A549 (cell line): Measurements from ENCODE around the gene TRAPPC3. TPM values are rescaled to one million over a fixed set of nuclear protein-coding genes. Genes with fewer than 3 reads are reported as not detected.

Experiments
- ATAC-seq, 2 experiments: fragments of 200-7000 bp in 1 of 2; fragments of >200 bp in 1 of 2; cut with Nextera tagmentation in 1 of 2; cut with Tn5 transposase in 1 of 2; 3 replicates each; pipeline versions ENCODE4 v1.8.0 to v1.9.1; 2018 to 2020; ENCODE audit warnings: mild to moderate bottlenecking in 1 of 2, moderate library complexity in 1 of 2
- CTCF ChIA-PET: fragments of 300-600 bp; sonication (Branson Sonifier 250); formaldehyde crosslinking; extraction: SDS; loops from one replicate; lab custom pipeline; 2021; ENCODE audit warnings: antibody characterized with exemption, inconsistent platforms; lab: Yijun Ruan, JAX
- POLR2A ChIA-PET: fragments of 350-600 bp; formaldehyde crosslinking; extraction: SDS; loops from one replicate; lab custom pipeline; 2021; ENCODE audit warnings: antibody characterized with exemption, inconsistent platforms; lab: Yijun Ruan, JAX
- DNase-seq, 2 experiments: peaks; one replicate each; pipeline versions ENCODE4 v3.0.0 to v3.0.0-alpha.2; 2011 to 2016; ENCODE audit warnings: low read depth in 1 of 2, low spot score in 1 of 2
- FAIRE-seq: peaks from 2 replicates; lab custom pipeline; 2011; peaks lifted over from hg19 to GRCh38; lab: Jason Lieb, UNC
- H3K27ac ChIP-seq, 2 experiments: fragments of >200 bp; sonication (Bioruptor Twin); formaldehyde crosslinking; 3 replicates each; pipeline ENCODE4 v1.5.1; 2016 to 2017
- H3K4me1 ChIP-seq: fragments of >200 bp; sonication (Bioruptor Twin); formaldehyde crosslinking; 3 replicates; pipeline ENCODE4 v1.6.1; 2016
- H3K4me2 ChIP-seq: fragments of >200 bp; sonication (Bioruptor Twin); formaldehyde crosslinking; 3 replicates; pipeline ENCODE4 v1.6.1; 2016
- H3K4me3 ChIP-seq: fragments of >200 bp; sonication (Bioruptor Twin); formaldehyde crosslinking; 3 replicates; pipeline ENCODE4 v1.5.1; 2016
- H3K9me3 ChIP-seq: fragments of >200 bp; sonication (Bioruptor Twin); formaldehyde crosslinking; 3 replicates; pipeline ENCODE4 v1.6.1; 2016
- CEBPB ChIP-seq, 2 experiments: fragments of >200 bp in 1 of 2; sonication (Bioruptor Twin) in 1 of 2; formaldehyde crosslinking in 1 of 2; IDR thresholded peaks; 2 replicates each; pipeline ENCODE4 v1.6.1; 2012 to 2016
- CHD2 ChIP-seq: fragments of 150-350 bp; IDR thresholded peaks from 2 replicates; pipeline ENCODE4 v1.6.1; 2014; ENCODE audit warnings: low read length; ENCODE audit not compliant: partially characterized antibody
- ESRRA ChIP-seq: fragments of 150-350 bp; IDR thresholded peaks from 2 replicates; pipeline ENCODE4 v1.6.1; 2014; ENCODE audit warnings: mild to moderate bottlenecking, low read length, borderline replicate concordance
- FOSB ChIP-seq: fragments of 250-450 bp; sonication (Bioruptor Pico); IDR thresholded peaks from 2 replicates; pipeline ENCODE4 v1.5.0; 2020; ENCODE audit warnings: mild to moderate bottlenecking, moderate library complexity
- FOXS1 ChIP-seq: fragments of 250-450 bp; sonication (Bioruptor Pico); IDR thresholded peaks from 2 replicates; pipeline ENCODE4 v1.5.0; 2020; ENCODE audit warnings: mild to moderate bottlenecking, moderate library complexity
- HOXA7 ChIP-seq: fragments of 250-450 bp; sonication (Bioruptor Pico); IDR thresholded peaks from 2 replicates; pipeline ENCODE4 v1.5.0; 2020; ENCODE audit warnings: mild to moderate bottlenecking, moderate library complexity
- HOXB5 ChIP-seq: fragments of 250-450 bp; sonication (Bioruptor Pico); IDR thresholded peaks from 2 replicates; pipeline ENCODE4 v1.5.0; 2020; ENCODE audit warnings: mild to moderate bottlenecking, moderate library complexity
- JUN ChIP-seq, 2 experiments: fragments of >200 bp; sonication (Bioruptor Twin); formaldehyde crosslinking; IDR thresholded peaks; 2 replicates in 1 of 2; 3 replicates in 1 of 2; pipeline ENCODE4 v1.6.1; 2016 to 2017
- PHF8 ChIP-seq: fragments of 200-600 bp; sonication (generic); IDR thresholded peaks from 2 replicates; pipeline ENCODE4 v1.6.1; 2016; ENCODE audit warnings: low read depth, mild to moderate bottlenecking, antibody characterized with exemption, moderate library complexity, borderline replicate concordance
- POLR2A ChIP-seq: IDR thresholded peaks from 2 replicates; pipeline ENCODE4 v1.6.1; 2012; ENCODE audit warnings: mild to moderate bottlenecking, low read length
- POLR2AphosphoS2 ChIP-seq: conservative IDR thresholded peaks from 2 replicates; pipeline ENCODE4 v1.6.1; 2012; ENCODE audit warnings: low read length, improper control_type of control experiment, inconsistent platforms
- RNF2 ChIP-seq: fragments of 200-600 bp; sonication (generic); IDR thresholded peaks from 2 replicates; pipeline ENCODE4 v1.6.1; 2016; ENCODE audit warnings: low read depth, mild to moderate bottlenecking, antibody characterized with exemption, moderate library complexity, borderline replicate concordance
- SREBF2 ChIP-seq: fragments of 450-650 bp; IDR thresholded peaks from 2 replicates; pipeline ENCODE4 v1.6.1; 2014; ENCODE audit warnings: mild to moderate bottlenecking, moderate library complexity
- TFCP2L1 ChIP-seq: fragments of 250-450 bp; sonication (Bioruptor Pico); IDR thresholded peaks from 2 replicates; pipeline ENCODE4 v1.5.0; 2021; ENCODE audit warnings: mild to moderate bottlenecking
- ZC3H11A ChIP-seq: fragments of 450-650 bp; IDR thresholded peaks from 2 replicates; pipeline ENCODE4 v1.6.1; 2014; ENCODE audit warnings: antibody characterized with exemption, mild to moderate bottlenecking
- ZSCAN20 ChIP-seq: fragments of 250-450 bp; sonication (Bioruptor Pico); IDR thresholded peaks from 2 replicates; pipeline ENCODE4 v1.8.0; 2022; ENCODE audit warnings: mild to moderate bottlenecking, moderate library complexity
- WGBS: methylation state at CpG from one replicate; pipeline ENCODE4 v1.1.6; 2017; ENCODE audit errors: missing lambda C conversion rate; 5-methylcytosine and 5-hydroxymethylcytosine counted together
- polyA plus RNA-seq, 4 experiments: library from polyadenylated mRNA; depleted of rRNA in 3 of 4; stranded (reverse); fragments of >200 nt; fragmentation: RNase III in 1 of 4; extraction: RNeasy Plus Mini Kit Qiagen cat#74134 plus additional on column Dnase treatment in 1 of 4; gene quantifications; 2 replicates in 3 of 4; 3 replicates in 1 of 4; pipeline ENCODE4 v1.2.3, GENCODE V29; 2011 to 2017
- TF ChIP-seq, protein P1 (sequence below): IDR thresholded peaks from 2 replicates; pipeline ENCODE4 v1.6.1; 2012
- TF ChIP-seq, protein P2 (sequence below): fragments of 250-450 bp; sonication (Bioruptor Pico); IDR thresholded peaks from 2 replicates; pipeline ENCODE4 v1.5.0; 2021; ENCODE audit warnings: mild to moderate bottlenecking, moderate library complexity, borderline replicate concordance

Gene TRAPPC3
- polyA plus RNA-seq, 2 of the 4 experiments (the other 2 are of a cell fraction): 62.2 to 103 TPM

DNA sequence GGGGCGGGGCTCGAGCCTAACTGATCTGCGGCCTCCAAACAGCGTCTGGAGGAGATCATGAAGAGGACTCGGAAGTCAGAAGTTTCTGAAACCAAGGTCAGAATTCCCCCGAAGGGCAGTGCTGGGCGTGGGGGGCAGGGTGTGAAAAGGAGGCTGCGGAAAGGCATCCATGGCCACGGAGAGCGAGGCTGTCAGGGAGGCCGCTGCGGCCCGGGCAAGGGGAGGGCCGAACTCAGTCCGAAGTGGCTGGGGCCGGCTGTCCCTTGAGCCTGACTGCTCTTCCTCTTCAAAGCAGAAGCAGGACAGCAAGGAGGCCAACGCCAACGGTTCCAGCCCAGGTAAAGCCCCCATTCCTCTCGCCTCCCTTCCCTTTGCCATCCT lies 29.9 kb upstream of the TRAPPC3 start:
- ATAC-seq (no peak), DNase-seq (no peak), FAIRE-seq (no peak)
- Histone ChIP-seq H3K4me2 (no peak overlapping the region), H3K4me1 (no peaks in the 10 kb centered on the region), H3K9me3 (no peaks in the 10 kb centered on the region), H3K4me3 (no peak overlapping the region), H3K27ac (no peak overlapping the region)
- 94% methylated on average over 19 of the region's 19 CpGs for WGBS
- ChIA-PET CTCF (interaction anchor here (2.5 to 2.8 kb wide), 2 partner anchors 9 to 30 kb away, joined by 9 to 13 read pairs; partner anchors contain the start of gene TRAPPC3), POLR2A (no interaction called here)
- TF ChIP-seq ZC3H11A (no peak), FOXS1 (CRISPR knock-in tag) (no peak), CEBPB (IDR thresholded peaks at IDR 0.05) (no peak), RNF2 (no peak), POLR2AphosphoS2 (no peak), SREBF2 (no peak), ESRRA (no peak), HOXA7 (CRISPR knock-in tag) (no peak), CHD2 (no peak), PHF8 (no peak)
- TF ChIP-seq, protein P1, sequence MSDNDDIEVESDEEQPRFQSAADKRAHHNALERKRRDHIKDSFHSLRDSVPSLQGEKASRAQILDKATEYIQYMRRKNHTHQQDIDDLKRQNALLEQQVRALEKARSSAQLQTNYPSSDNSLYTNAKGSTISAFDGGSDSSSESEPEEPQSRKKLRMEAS: no peak
- TF ChIP-seq, protein P2, sequence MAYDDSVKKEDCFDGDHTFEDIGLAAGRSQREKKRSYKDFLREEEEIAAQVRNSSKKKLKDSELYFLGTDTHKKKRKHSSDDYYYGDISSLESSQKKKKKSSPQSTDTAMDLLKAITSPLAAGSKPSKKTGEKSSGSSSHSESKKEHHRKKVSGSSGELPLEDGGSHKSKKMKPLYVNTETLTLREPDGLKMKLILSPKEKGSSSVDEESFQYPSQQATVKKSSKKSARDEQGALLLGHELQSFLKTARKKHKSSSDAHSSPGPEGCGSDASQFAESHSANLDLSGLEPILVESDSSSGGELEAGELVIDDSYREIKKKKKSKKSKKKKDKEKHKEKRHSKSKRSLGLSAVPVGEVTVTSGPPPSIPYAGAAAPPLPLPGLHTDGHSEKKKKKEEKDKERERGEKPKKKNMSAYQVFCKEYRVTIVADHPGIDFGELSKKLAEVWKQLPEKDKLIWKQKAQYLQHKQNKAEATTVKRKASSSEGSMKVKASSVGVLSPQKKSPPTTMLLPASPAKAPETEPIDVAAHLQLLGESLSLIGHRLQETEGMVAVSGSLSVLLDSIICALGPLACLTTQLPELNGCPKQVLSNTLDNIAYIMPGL (CRISPR knock-in tag): no peak
- TF ChIP-seq, all 56 proteins: peak for 0

DNA sequence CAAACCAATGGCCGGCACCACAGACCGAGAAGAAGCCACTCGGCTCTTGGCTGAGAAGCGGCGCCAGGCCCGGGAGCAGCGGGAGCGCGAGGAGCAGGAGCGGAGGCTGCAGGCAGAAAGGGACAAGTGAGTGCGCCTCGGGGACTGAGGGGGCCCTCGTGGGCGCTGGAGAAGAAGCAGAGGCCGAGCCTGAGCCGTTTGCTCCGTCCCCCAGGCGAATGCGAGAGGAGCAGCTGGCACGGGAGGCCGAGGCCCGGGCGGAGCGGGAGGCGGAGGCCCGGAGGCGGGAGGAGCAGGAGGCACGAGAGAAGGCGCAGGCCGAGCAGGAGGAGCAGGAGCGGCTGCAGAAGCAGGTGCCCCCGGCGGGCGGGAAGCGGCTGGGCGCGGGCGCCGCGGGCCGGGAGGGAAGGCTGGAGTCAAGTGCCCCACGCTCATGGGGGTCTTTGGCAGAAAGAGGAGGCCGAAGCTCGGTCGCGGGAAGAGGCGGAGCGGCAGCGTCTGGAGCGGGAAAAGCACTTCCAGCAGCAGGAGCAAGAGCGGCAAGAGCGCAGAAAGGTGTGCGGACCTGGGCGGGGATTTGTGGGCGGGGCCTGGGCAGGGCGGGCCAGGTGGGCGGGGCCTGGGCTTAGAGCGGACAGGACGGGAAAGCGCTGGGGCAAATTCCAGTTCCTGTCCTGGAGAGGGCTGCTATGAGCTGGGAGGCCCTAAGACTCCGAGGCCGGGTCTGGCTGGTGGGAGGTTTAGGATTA lies 29.4 kb upstream of the TRAPPC3 start:
- no peak overlapping the region for H3K27ac ChIP-seq
- ATAC-seq (peak in 1 of 2 experiments; percentile 20; a peak in 2 of 6 replicates), FAIRE-seq (no peak), DNase-seq (no peak)
- peaks cover 2% of the 10 kb centered on the region; the same call in 1 of the 3 replicates for H3K4me1 ChIP-seq
- no peaks in the 10 kb centered on the region for H3K9me3 ChIP-seq
- H3K4me3 ChIP-seq: no peak overlapping the region
- ChIA-PET CTCF (interaction anchor here (2.5 to 2.8 kb wide), 2 partner anchors 9 to 29 kb away, joined by 9 to 13 read pairs; partner anchors contain the start of gene TRAPPC3), POLR2A (no interaction called here)
- 95% methylated on average over 46 of the region's 62 CpGs for WGBS
- H3K4me2 ChIP-seq: no peak overlapping the region
- no peak for TF ChIP-seq POLR2A
- TF ChIP-seq ZSCAN20: no peak
- no peak for TF ChIP-seq JUN (IDR thresholded peaks at IDR 0.05)
- TF ChIP-seq, protein P2 (CRISPR knock-in tag): no peak
- TF ChIP-seq TFCP2L1 (CRISPR knock-in tag): no peak
- TF ChIP-seq HOXB5: no peak
- TF ChIP-seq FOSB (CRISPR knock-in tag): no peak
